SK-N-SH (cell line): ENCODE data around the gene IPPK. TPM values are rescaled to one million over a fixed set of nuclear protein-coding genes. Genes with fewer than 3 reads are reported as not detected.

Source experiments
- CTCF ChIA-PET: fragments of 300-600, 350-600 bp; formaldehyde crosslinking; extraction: SDS; loops from one replicate; lab custom pipeline; 2021; lab: Yijun Ruan, JAX
- POLR2A ChIA-PET: fragments of 350-600 bp; sonication (Branson Sonifier 250); formaldehyde crosslinking; extraction: SDS; loops from one replicate; lab custom pipeline; 2020; ENCODE audit warnings: antibody characterized with exemption, inconsistent platforms; lab: Yijun Ruan, JAX
- DNase-seq: peaks from one replicate; pipeline ENCODE4 v3.0.0; 2012
- H2AFZ ChIP-seq: fragments of 200-600 bp; sonication (generic); 2 replicates; pipeline ENCODE4 v1.8.1; 2016; ENCODE audit warnings: antibody characterized with exemption, mild to moderate bottlenecking, low read depth
- H3F3A ChIP-seq: fragments of 200-600 bp; sonication (generic); replicated peaks from 2 replicates; pipeline ENCODE3; 2016; ENCODE audit warnings: antibody characterized with exemption, mild to moderate bottlenecking; ENCODE audit not compliant: insufficient read depth
- H3K27ac ChIP-seq, 2 experiments: fragments of 200-500 bp in 1 of 2; fragments of 200-600 bp in 1 of 2; sonication (Bioruptor generic) in 1 of 2; sonication (generic), shearing (Covaris generic) in 1 of 2; 2 replicates each; pipeline versions ENCODE4 v1.5.1 to v1.6.1; 2014 to 2016; ENCODE audit warnings: low read depth in 2 of 2, inconsistent platforms in 1 of 2, low read length in 1 of 2, mild to moderate bottlenecking in 1 of 2, mixed read lengths in 1 of 2
- H3K27me3 ChIP-seq: fragments of 200-600 bp; sonication (generic), shearing (Covaris generic); 2 replicates; pipeline ENCODE4 v1.6.1; 2016; ENCODE audit warnings: mixed run types; ENCODE audit not compliant: insufficient read depth
- H3K36me3 ChIP-seq, 2 experiments: fragments of 200-500 bp in 1 of 2; fragments of 200-600 bp in 1 of 2; sonication (Bioruptor generic) in 1 of 2; sonication (generic) in 1 of 2; replicated peaks in 1 of 2; 2 replicates each; pipeline versions ENCODE3 to v1.5.1; 2014 to 2016; ENCODE audit warnings: low read length in 1 of 2, mild to moderate bottlenecking in 1 of 2; ENCODE audit not compliant: insufficient read depth in 2 of 2, control insufficient read depth in 1 of 2
- H3K4me1 ChIP-seq, 2 experiments: fragments of 200-500 bp in 1 of 2; fragments of 200-600 bp in 1 of 2; sonication (Bioruptor generic) in 1 of 2; sonication (generic), shearing (Covaris generic) in 1 of 2; 2 replicates each; pipeline versions ENCODE4 v1.5.1 to v1.6.1; 2014 to 2016; ENCODE audit warnings: low read depth in 1 of 2, low read length in 1 of 2, mixed run types in 1 of 2; ENCODE audit not compliant: insufficient read depth in 2 of 2, control insufficient read depth in 1 of 2
- H3K4me2 ChIP-seq: fragments of 200-600 bp; sonication (generic), shearing (Covaris generic); 2 replicates; pipeline ENCODE4 v1.6.1; 2017; ENCODE audit warnings: mixed run types
- H3K4me3 ChIP-seq, 2 experiments: fragments of 200-500 bp in 1 of 2; fragments of 200-600 bp in 1 of 2; sonication (Bioruptor generic) in 1 of 2; sonication (generic), shearing (Covaris generic) in 1 of 2; 2 replicates each; pipeline versions ENCODE4 v1.5.1 to v1.8.1; 2014 to 2016; ENCODE audit warnings: low read depth in 2 of 2, inconsistent platforms in 1 of 2, low read length in 1 of 2, mild to moderate bottlenecking in 1 of 2, mixed read lengths in 1 of 2, moderate library complexity in 1 of 2
- H3K79me2 ChIP-seq: fragments of 200-600 bp; sonication (generic); 2 replicates; pipeline ENCODE4 v1.8.1; 2017; ENCODE audit warnings: mild to moderate bottlenecking; ENCODE audit not compliant: insufficient read depth
- H3K9ac ChIP-seq: fragments of 200-600 bp; sonication (generic); 2 replicates; pipeline ENCODE4 v1.6.1; 2017; ENCODE audit warnings: mixed run types
- H3K9me2 ChIP-seq: fragments of 200-600 bp; sonication (generic); 2 replicates; pipeline ENCODE4 v1.6.1; 2017; ENCODE audit warnings: mixed run types
- H3K9me3 ChIP-seq: fragments of 200-600 bp; sonication (generic); 2 replicates; pipeline ENCODE4 v1.6.1; 2017; ENCODE audit warnings: mixed run types, mild to moderate bottlenecking, moderate library complexity
- H4K20me1 ChIP-seq: fragments of 200-600 bp; sonication (generic); 2 replicates; pipeline ENCODE4 v1.6.1; 2017; ENCODE audit warnings: mild to moderate bottlenecking, mixed run types; ENCODE audit not compliant: insufficient read depth
- CHD2 ChIP-seq: fragments of 150-350 bp; IDR thresholded peaks from 2 replicates; pipeline ENCODE4 v1.6.1; 2018; ENCODE audit warnings: low read length; ENCODE audit not compliant: partially characterized antibody
- ELF1 ChIP-seq: IDR thresholded peaks from 2 replicates; pipeline ENCODE4 v1.4.0; 2012
- EP300 ChIP-seq, 2 experiments: IDR thresholded peaks; 2 replicates each; pipeline versions ENCODE4 v1.4.0 to v1.6.1; 2012; ENCODE audit warnings: borderline replicate concordance in 1 of 2, low read depth in 1 of 2, low read length in 1 of 2
- FOXJ3 ChIP-seq: sonication (generic); formaldehyde crosslinking; IDR thresholded peaks from 2 replicates; pipeline ENCODE4 v1.5.1; 2020; ENCODE audit warnings: mild to moderate bottlenecking, missing genetic modification reagents
- GABPA ChIP-seq: IDR thresholded peaks from 2 replicates; pipeline ENCODE4 v1.4.0; 2012; ENCODE audit warnings: low read depth, mild to moderate bottlenecking
- GATA2 ChIP-seq: sonication (generic); formaldehyde crosslinking; IDR thresholded peaks from 2 replicates; pipeline ENCODE4 v1.5.0; 2020; ENCODE audit warnings: mild to moderate bottlenecking, missing genetic modification reagents
- IRF3 ChIP-seq: fragments of 150-350 bp; IDR thresholded peaks from 2 replicates; pipeline ENCODE4 v1.6.1; 2016; ENCODE audit warnings: mild to moderate bottlenecking, low read depth, low read length
- MAX ChIP-seq: IDR thresholded peaks from 2 replicates; pipeline ENCODE4 v1.4.0; 2012; ENCODE audit warnings: low read depth
- REST ChIP-seq: IDR thresholded peaks from 2 replicates; pipeline ENCODE4 v1.6.1; 2012; ENCODE audit warnings: mild to moderate bottlenecking, low read depth, low read length, moderate library complexity
- RFX5 ChIP-seq: IDR thresholded peaks from 2 replicates; pipeline ENCODE4 v1.6.1; 2012; ENCODE audit warnings: mild to moderate bottlenecking, improper control_type of control experiment, low read length
- RXRA ChIP-seq: IDR thresholded peaks from 2 replicates; pipeline ENCODE4 v1.4.0; 2012; ENCODE audit warnings: low read depth, mild to moderate bottlenecking, borderline replicate concordance
- SMC3 ChIP-seq: IDR thresholded peaks from 2 replicates; pipeline ENCODE4 v1.6.1; 2012; ENCODE audit warnings: low read depth, low read length, improper control_type of control experiment
- TAF1 ChIP-seq: IDR thresholded peaks from 2 replicates; pipeline ENCODE4 v1.6.1; 2012; ENCODE audit warnings: low read depth, mild to moderate bottlenecking, low read length, moderate library complexity, borderline replicate concordance
- WGBS: methylation state at CpG from one replicate; pipeline ENCODE4 v1.1.6; 2017; ENCODE audit warnings: low lambda C conversion rate; 5-methylcytosine and 5-hydroxymethylcytosine counted together
- polyA plus RNA-seq, 3 experiments: library from polyadenylated mRNA; depleted of rRNA; stranded (reverse); fragments of >200 nt; gene quantifications; 2 replicates each; pipeline ENCODE4 v1.2.3, GENCODE V29; 2012

The IPPK gene
- polyA plus RNA-seq, 1 of the 3 experiments (the other 2 are of a cell fraction), result 16.5 TPM

- WGBS, result 96% methylated on average over 8 of the region's 10 CpGs
- no peak overlapping the region for H3K9ac ChIP-seq
- H3K4me3 ChIP-seq, result no peak overlapping the region
- no peak for TF ChIP-seq MAX
- no peak for TF ChIP-seq IRF3
- TF ChIP-seq GATA2 (CRISPR knock-in tag), result no peak
- TF ChIP-seq CHD2, result no peak
- TF ChIP-seq TAF1, result no peak
- TF ChIP-seq EP300 (IDR thresholded peaks at IDR 0.05; ENCODE audit: borderline replicate concordance in 1 of 2, low read depth in 1 of 2, low read length in 1 of 2), result no peak
- no peak for TF ChIP-seq SMC3
- no peak for TF ChIP-seq REST
- TF ChIP-seq FOXJ3, result no peak
- TF ChIP-seq RXRA, result no peak
- TF ChIP-seq RFX5, result no peak
- TF ChIP-seq GABPA, result no peak
- no peak for TF ChIP-seq ELF1
- no peak for DNase-seq
- H3K9me3 ChIP-seq, result no peaks in the 10 kb centered on the region
- H3K4me2 ChIP-seq, result no peak overlapping the region
- H3K27ac ChIP-seq, result no peak overlapping the region
- H3F3A ChIP-seq, result no peaks in the 10 kb centered on the region
- H2AFZ ChIP-seq, result no peak overlapping the region
- peaks cover 5 to 25% of the 10 kb centered on the region in 2 experiments for H3K4me1 ChIP-seq
- POLR2A ChIA-PET, result interaction anchor here (1.1 kb wide), 1 partner anchor 9 kb away, joined by 3 read pairs; no protein-coding TSS in a partner anchor
- H3K9me2 ChIP-seq, result no peaks in the 10 kb centered on the region
- CTCF ChIA-PET, result interaction anchor here (0.6 kb wide), 1 partner anchor 472 kb away, joined by 3 read pairs; no protein-coding TSS in a partner anchor
- H3K36me3 ChIP-seq, result peaks cover 3 to 52% of the 10 kb centered on the region in 2 experiments
- no peaks in the 10 kb centered on the region for H3K79me2 ChIP-seq
- no peaks in the 10 kb centered on the region for H3K27me3 ChIP-seq
- H4K20me1 ChIP-seq, result no peaks in the 10 kb centered on the region
Measured at GRCh38 chr9:92611621-92612285, 58.2 kb downstream of the IPPK start.
